IMR-90 (cell line): ENCODE results near the gene POLRMT. TPM values are rescaled to one million over a fixed set of nuclear protein-coding genes. Genes with fewer than 3 reads are reported as not detected.

ENCODE experiments used
- ATAC-seq: fragments of 200-7000 bp; cut with Tn5 transposase; 2 replicates; pipeline ENCODE4 v1.9.1; 2020; ENCODE audit warnings: low read depth, mild to moderate bottlenecking, moderate library complexity
- BruUV-seq: library from RNA; stranded (reverse); fragments of 400-500 nt; replicated peaks from 2 replicates; lab custom pipeline; 2021; lab: Mats Ljungman, UMichigan
- CTCF ChIA-PET: fragments of 300-600 bp; formaldehyde crosslinking; extraction: SDS; loops from one replicate; lab custom pipeline; 2021; ENCODE audit warnings: antibody characterized with exemption; lab: Yijun Ruan, JAX
- POLR2A ChIA-PET: fragments of 300-600 bp; sonication (Branson Sonifier 250); formaldehyde crosslinking; loops from one replicate; lab custom pipeline; 2022; ENCODE audit warnings: antibody characterized with exemption; ENCODE audit not compliant: unreplicated experiment; lab: Charles Lee
- DNase-seq: peaks from one replicate; pipeline ENCODE4 v3.0.0; 2013
- H2AFZ ChIP-seq: replicated peaks from 2 replicates; pipeline ENCODE3; 2013; ENCODE audit warnings: low read length, mild to moderate bottlenecking; ENCODE audit not compliant: poor library complexity
- H2AK5ac ChIP-seq: 2 replicates; pipeline ENCODE4 v1.6.1; 2013; ENCODE audit warnings: low read depth, low read length, inconsistent platforms
- H2AK9ac ChIP-seq: replicated peaks from 2 replicates; pipeline ENCODE3; 2013; ENCODE audit warnings: mild to moderate bottlenecking, low read depth, low read length, moderate library complexity; ENCODE audit not compliant: poor library complexity
- H2BK120ac ChIP-seq: 2 replicates; pipeline ENCODE4 v1.6.1; 2013; ENCODE audit warnings: low read depth, low read length, inconsistent platforms
- H2BK15ac ChIP-seq: 3 replicates; pipeline ENCODE4 v1.6.1; 2013; ENCODE audit warnings: low read depth, low read length, inconsistent platforms
- H2BK20ac ChIP-seq: 2 replicates; pipeline ENCODE4 v1.6.1; 2013; ENCODE audit warnings: low read depth, mild to moderate bottlenecking, inconsistent platforms, low read length, moderate library complexity
- H2BK5ac ChIP-seq: 2 replicates; pipeline ENCODE4 v1.6.1; 2013; ENCODE audit warnings: mild to moderate bottlenecking, low read depth, low read length, inconsistent platforms; ENCODE audit not compliant: poor library complexity, severe bottlenecking
- H3K14ac ChIP-seq: replicated peaks from 2 replicates; pipeline ENCODE4 v1.6.1; 2013; ENCODE audit warnings: low read depth, low read length, inconsistent platforms
- H3K18ac ChIP-seq: 2 replicates; pipeline ENCODE4 v1.6.1; 2013; ENCODE audit warnings: low read depth, low read length, control low read depth
- H3K23ac ChIP-seq: 2 replicates; pipeline ENCODE4 v1.6.1; 2013; ENCODE audit warnings: low read depth, low read length, inconsistent platforms
- H3K27ac ChIP-seq: 2 replicates; pipeline ENCODE4 v1.5.1; 2013; ENCODE audit warnings: mild to moderate bottlenecking, control low read depth, low read length; ENCODE audit not compliant: insufficient read depth
- H3K27me3 ChIP-seq: 2 replicates; pipeline ENCODE4 v1.6.1; 2013; ENCODE audit warnings: low read length; ENCODE audit not compliant: control insufficient read depth, insufficient read depth
- H3K36me3 ChIP-seq: 2 replicates; pipeline ENCODE4 v1.6.1; 2013; ENCODE audit warnings: low read length, mixed read lengths; ENCODE audit not compliant: control insufficient read depth, insufficient read depth
- H3K4ac ChIP-seq: 2 replicates; pipeline ENCODE4 v1.6.1; 2013; ENCODE audit warnings: low read depth, low read length, inconsistent platforms
- H3K4me1 ChIP-seq: 2 replicates; pipeline ENCODE4 v1.6.1; 2013; ENCODE audit warnings: low read length, mixed read lengths; ENCODE audit not compliant: control insufficient read depth, insufficient read depth
- H3K4me2 ChIP-seq: 2 replicates; pipeline ENCODE4 v1.6.1; 2013; ENCODE audit warnings: low read depth, mild to moderate bottlenecking, control low read depth, low read length, moderate library complexity
- H3K4me3 ChIP-seq: 2 replicates; pipeline ENCODE4 v1.5.1; 2013; ENCODE audit warnings: low read depth, mild to moderate bottlenecking, control low read depth, low read length, moderate library complexity; ENCODE audit not compliant: insufficient read depth
- H3K56ac ChIP-seq: 2 replicates; pipeline ENCODE4 v1.6.1; 2013; ENCODE audit warnings: low read length, inconsistent platforms; ENCODE audit not compliant: insufficient read depth; ENCODE audit errors: extremely low read depth
- H3K79me1 ChIP-seq, 2 experiments: 2 replicates each; pipeline ENCODE4 v1.6.1; 2013; ENCODE audit warnings: low read length in 2 of 2, inconsistent platforms in 1 of 2, low read depth in 1 of 2
- H3K9ac ChIP-seq: 2 replicates; pipeline ENCODE4 v1.6.1; 2013; ENCODE audit warnings: low read depth, low read length, control low read depth
- H3K9me1 ChIP-seq: 2 replicates; pipeline ENCODE4 v1.6.1; 2013; ENCODE audit warnings: low read length, inconsistent platforms; ENCODE audit not compliant: insufficient read depth
- H3K9me3 ChIP-seq: 2 replicates; pipeline ENCODE4 v1.6.1; 2013; ENCODE audit warnings: low read length; ENCODE audit not compliant: control insufficient read depth, insufficient read depth
- H4K20me1 ChIP-seq: 2 replicates; pipeline ENCODE4 v1.6.1; 2013; ENCODE audit warnings: low read length, inconsistent platforms; ENCODE audit not compliant: insufficient read depth
- H4K5ac ChIP-seq: 2 replicates; pipeline ENCODE4 v1.6.1; 2013; ENCODE audit warnings: mild to moderate bottlenecking, low read depth, low read length, control low read depth
- H4K8ac ChIP-seq, 2 experiments: 2 replicates each; pipeline ENCODE4 v1.6.1; 2013; ENCODE audit warnings: low read depth in 2 of 2, low read length in 2 of 2, control low read depth in 1 of 2, inconsistent platforms in 1 of 2
- H4K91ac ChIP-seq: 2 replicates; pipeline ENCODE4 v1.6.1; 2013; ENCODE audit warnings: low read depth, low read length, inconsistent platforms; ENCODE audit not compliant: insufficient read depth
- BHLHE40 ChIP-seq: fragments of 150-350 bp; IDR thresholded peaks from 2 replicates; pipeline ENCODE4 v1.6.1; 2016; ENCODE audit warnings: mild to moderate bottlenecking, low read depth, low read length
- CEBPB ChIP-seq: IDR thresholded peaks from 2 replicates; pipeline ENCODE4 v1.6.1; 2012; ENCODE audit warnings: low read depth, low read length, improper control_type of control experiment
- CHD1 ChIP-seq: IDR thresholded peaks from 2 replicates; pipeline ENCODE4 v1.6.1; 2012; ENCODE audit warnings: low read depth, low read length, improper control_type of control experiment
- ELK1 ChIP-seq: fragments of 150-350 bp; IDR thresholded peaks from 2 replicates; pipeline ENCODE4 v1.6.1; 2016; ENCODE audit warnings: low read depth, mild to moderate bottlenecking, low read length, moderate library complexity, borderline replicate concordance
- MAFK ChIP-seq: IDR thresholded peaks from 2 replicates; pipeline ENCODE4 v1.6.1; 2012; ENCODE audit warnings: low read depth, low read length, improper control_type of control experiment
- MAZ ChIP-seq: IDR thresholded peaks from 2 replicates; pipeline ENCODE4 v1.6.1; 2012; ENCODE audit warnings: low read depth, mild to moderate bottlenecking, low read length, improper control_type of control experiment, moderate library complexity, borderline replicate concordance
- MXI1 ChIP-seq: IDR thresholded peaks from 2 replicates; pipeline ENCODE4 v1.6.1; 2012; ENCODE audit warnings: low read depth, mild to moderate bottlenecking, low read length, moderate library complexity, borderline replicate concordance
- NFE2L2 ChIP-seq: fragments of 150-350 bp; IDR thresholded peaks from 2 replicates; pipeline ENCODE4 v1.6.1; 2016; ENCODE audit warnings: low read depth, mild to moderate bottlenecking, low read length
- POLR2A ChIP-seq: IDR thresholded peaks from 2 replicates; pipeline ENCODE4 v1.6.1; 2012; ENCODE audit warnings: mild to moderate bottlenecking, low read depth, low read length
- RAD21 ChIP-seq: IDR thresholded peaks from 2 replicates; pipeline ENCODE4 v1.6.1; 2012; ENCODE audit warnings: low read length, improper control_type of control experiment
- RCOR1 ChIP-seq: IDR thresholded peaks from 2 replicates; pipeline ENCODE4 v1.6.1; 2012; ENCODE audit warnings: mild to moderate bottlenecking, low read length, improper control_type of control experiment; ENCODE audit not compliant: insufficient replicate concordance
- RFX5 ChIP-seq: IDR thresholded peaks from 2 replicates; pipeline ENCODE4 v1.8.0; 2012; ENCODE audit warnings: low read depth, mild to moderate bottlenecking, low read length, moderate library complexity
- SMC3 ChIP-seq: fragments of 150-350 bp; IDR thresholded peaks from 2 replicates; pipeline ENCODE4 v1.6.1; 2016; ENCODE audit warnings: low read depth, mild to moderate bottlenecking, antibody characterized with exemption, low read length, moderate library complexity
- WGBS, 2 experiments: methylation state at CpG; one replicate each; pipeline versions ENCODE4 v1.1.5 to v1.1.7; 2013; ENCODE audit warnings: missing lambda C conversion rate in 2 of 2; ENCODE audit not compliant: insufficient read length in 1 of 2; ENCODE audit errors: extremely low coverage in 2 of 2; 5-methylcytosine and 5-hydroxymethylcytosine counted together
- dilution Hi-C: fragments of 300-500 bp; cut with HindIII; formaldehyde crosslinking; loops from one replicate; pipeline ENCODE4 v1.14.3; 2018; ENCODE audit warnings: low sequenced_read_pairs; ENCODE audit not compliant: unreplicated experiment
- in situ Hi-C: fragments of 300-500 bp; cut with MboI; formaldehyde crosslinking; loops from 3 replicates; pipeline ENCODE4 v1.14.3; 2019; ENCODE audit warnings: low sequenced_read_pairs, inconsistent platforms, mixed read lengths
- intact Hi-C: fragments of 100-400 bp; cut with micrococcal nuclease; formaldehyde crosslinking; loops from 2 replicates; pipeline ENCODE4 v1.10.0; 2022
- polyA plus RNA-seq, 3 experiments: library from polyadenylated mRNA; depleted of rRNA; stranded (reverse); fragments of >200 nt; gene quantifications; 2 replicates each; pipeline ENCODE4 v1.2.3, GENCODE V29; 2012; ENCODE audit warnings: low replicate concordance in 1 of 3
- total RNA-seq: library from RNA; depleted of rRNA; stranded (reverse); fragments of >200 nt; gene quantifications from 2 replicates; pipeline ENCODE4 v1.2.3, GENCODE V29; 2012
- TF ChIP-seq, protein P1 (sequence below): fragments of 150-350 bp; IDR thresholded peaks from 2 replicates; pipeline ENCODE4 v1.6.1; 2017; ENCODE audit warnings: mild to moderate bottlenecking, antibody characterized with exemption, low read length, low read depth

Gene POLRMT
- total and polyA plus RNA-seq, 2 of the 4 experiments (the other 2 are of a cell fraction) = 9.9 to 29.6 TPM

- H4K5ac ChIP-seq = no peak overlapping the region
- H4K91ac ChIP-seq = no peak overlapping the region
- H2BK20ac ChIP-seq = no peak overlapping the region
- ChIA-PET POLR2A (no interaction called here), CTCF (no interaction called here)
- intact Hi-C loops (no loop called here), dilution Hi-C loops (no loop called here), in situ Hi-C loops (no loop called here)
- no peak overlapping the region for H3K23ac ChIP-seq
- H3K9me3 ChIP-seq = no peaks in the 10 kb centered on the region
- no peak overlapping the region for H3K18ac ChIP-seq
- no peak overlapping the region for H3K9ac ChIP-seq
- no peak overlapping the region for H3K27ac ChIP-seq
- no peak for TF ChIP-seq SMC3
- TF ChIP-seq NFE2L2 = no peak
- TF ChIP-seq CEBPB = no peak
- TF ChIP-seq RAD21 = no peak
- no peak for TF ChIP-seq POLR2A
- TF ChIP-seq, protein P1, sequence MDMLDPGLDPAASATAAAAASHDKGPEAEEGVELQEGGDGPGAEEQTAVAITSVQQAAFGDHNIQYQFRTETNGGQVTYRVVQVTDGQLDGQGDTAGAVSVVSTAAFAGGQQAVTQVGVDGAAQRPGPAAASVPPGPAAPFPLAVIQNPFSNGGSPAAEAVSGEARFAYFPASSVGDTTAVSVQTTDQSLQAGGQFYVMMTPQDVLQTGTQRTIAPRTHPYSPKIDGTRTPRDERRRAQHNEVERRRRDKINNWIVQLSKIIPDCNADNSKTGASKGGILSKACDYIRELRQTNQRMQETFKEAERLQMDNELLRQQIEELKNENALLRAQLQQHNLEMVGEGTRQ = no peak
- TF ChIP-seq MAFK = no peak
- TF ChIP-seq BHLHE40 = no peak
- TF ChIP-seq MXI1 = no peak
- TF ChIP-seq ELK1 = no peak
- TF ChIP-seq RCOR1 = no peak
- no peak for TF ChIP-seq MAZ
- TF ChIP-seq CHD1 = no peak
- no peak for TF ChIP-seq RFX5
- no peak overlapping the region for H3K4me3 ChIP-seq
- H2BK15ac ChIP-seq = no peak overlapping the region
- H3K4me2 ChIP-seq = no peak overlapping the region
- H3K79me1 ChIP-seq = no peaks in the 10 kb centered on the region
- peaks cover 3% of the 10 kb centered on the region for H4K20me1 ChIP-seq
- H3K4ac ChIP-seq = no peak overlapping the region
- no TSS peak for BruUV-seq
- H3K9me1 ChIP-seq = peaks cover 3% of the 10 kb centered on the region
- no peak for DNase-seq
- H2AFZ ChIP-seq = no peak overlapping the region
- no peak overlapping the region for H3K56ac ChIP-seq
- H3K4me1 ChIP-seq = peaks cover 2% of the 10 kb centered on the region; the same call in 1 of the 2 replicates
- H2BK120ac ChIP-seq = no peak overlapping the region
- no peak overlapping the region for H2BK5ac ChIP-seq
- H3K36me3 ChIP-seq = peaks cover 32% of the 10 kb centered on the region
- H4K8ac ChIP-seq = no peak overlapping the region
- no peak overlapping the region for H2AK9ac ChIP-seq
- H3K27me3 ChIP-seq = no peaks in the 10 kb centered on the region; the same call in 1 of the 2 replicates
- H2AK5ac ChIP-seq = no peak overlapping the region
- 89% methylated on average over 24 of the region's 58 CpGs; no CpG with 5 or more reads in 1 of the 2 experiments for WGBS, 2 experiments
- no peak overlapping the region for H3K14ac ChIP-seq
- ATAC-seq = no peak
These were observed 16.4 kb downstream of the POLRMT start for GRCh38 chr19:616747-617526.
